K562 (cell line): ENCODE measurements around the gene MKNK1. TPM values are rescaled to one million over a fixed set of nuclear protein-coding genes. Genes with fewer than 3 reads are reported as not detected.
A peak's percentile ranks its signal among the peaks of the same experiment; 100 is the strongest.

ENCODE experiments used
- ADNP ChIP-seq: fragments of 200-800 bp; sonication (Bioruptor generic); IDR thresholded peaks from 2 replicates; pipeline ENCODE4 v1.6.1; 2016; ENCODE audit warnings: missing genetic modification characterization, missing compliant biosample characterization
- HIVEP1 ChIP-seq: fragments of 250-450 bp; sonication (Bioruptor Pico); IDR thresholded peaks from 2 replicates; pipeline ENCODE4 v1.4.0; 2020; ENCODE audit warnings: mild to moderate bottlenecking
- ID3 ChIP-seq, 2 experiments: fragments of 250-450 bp in 1 of 2; fragments of 450-650 bp in 1 of 2; sonication (Bioruptor Pico) in 1 of 2; IDR thresholded peaks; 2 replicates each; pipeline versions ENCODE4 v1.6.1 to v1.8.0; 2016 to 2021; ENCODE audit warnings: mild to moderate bottlenecking in 2 of 2, moderate library complexity in 2 of 2, missing compliant biosample characterization in 1 of 2, missing genetic modification characterization in 1 of 2
- POLR2A ChIP-seq: fragments of 450-650 bp; conservative IDR thresholded peaks from 2 replicates; pipeline ENCODE4 v1.6.1; 2016
- RAD51 ChIP-seq: fragments of 450-650 bp; IDR thresholded peaks from 2 replicates; pipeline ENCODE4 v1.7.1; 2016; ENCODE audit warnings: low read depth, mild to moderate bottlenecking, borderline replicate concordance
- SLC30A9 ChIP-seq: fragments of 250-450 bp; sonication (Bioruptor Pico); IDR thresholded peaks from 2 replicates; pipeline ENCODE4 v1.8.0; 2022; ENCODE audit warnings: mild to moderate bottlenecking, moderate library complexity
- ZBTB40 ChIP-seq, 2 experiments: fragments of 450-650 bp in 1 of 2; sonication (generic) in 1 of 2; formaldehyde crosslinking in 1 of 2; IDR thresholded peaks; 2 replicates each; pipeline versions ENCODE4 v1.7.1 to v1.9.0; 2016 to 2022; ENCODE audit warnings: inconsistent platforms in 1 of 2, mild to moderate bottlenecking in 1 of 2, missing genetic modification reagents in 1 of 2
- ZNF507 ChIP-seq: conservative IDR thresholded peaks from 2 replicates; pipeline ENCODE4 v1.6.1; 2017; ENCODE audit warnings: missing genetic modification characterization, missing compliant biosample characterization
- polyA plus RNA-seq, 8 experiments: library from polyadenylated mRNA; depleted of rRNA in 4 of 8; stranded (reverse) in 5 of 8; unstranded in 3 of 8; fragments of >200 nt; fragmentation: Nextera tagmentation in 2 of 8; fragmentation: Illumina TruSeq in 1 of 8; extraction: Ambion mirVana in 2 of 8; extraction: Trizol in 1 of 8; gene quantifications; 2 replicates each; pipeline versions ENCODE4 v1.2.1 to v1.2.3, GENCODE V29; 2011 to 2014; ENCODE audit warnings: inconsistent platforms in 1 of 8, missing spikeins in 1 of 8
- total RNA-seq, 7 experiments: library from RNA; depleted of rRNA in 6 of 7; stranded (reverse); fragments of >200 nt in 6 of 7; fragmentation: Illumina TruSeq in 2 of 7; extraction: Trizol in 2 of 7; gene quantifications; 2 replicates each; pipeline versions ENCODE4 v1.2.1 to v1.2.3, GENCODE V29; 2011 to 2021; ENCODE audit warnings: low replicate concordance in 1 of 7

MKNK1 gene
- total and polyA plus RNA-seq, 9 of the 15 experiments (the other 6 are each of a cell fraction or from before 2014, with no cell fraction given) = 27.7 to 51.3 (median 43.7) TPM

GRCh38 chr1:46522969-46523320 is 81.1 kb downstream of the MKNK1 start (continued):
- TF ChIP-seq ZBTB40 (IDR thresholded peaks at IDR 0.05) = 0 out of 2 replicates have a peak, but pooled peaks have one; percentile 18
- TF ChIP-seq ZBTB40 (CRISPR knock-in tag; IDR thresholded peaks at IDR 0.05) = no peak
- TF ChIP-seq HIVEP1 (CRISPR knock-in tag) = no peak
- no peak for TF ChIP-seq SLC30A9 (CRISPR knock-in tag)
- 0 out of 2 replicates have a peak, but pooled peaks have one; percentile 2 for TF ChIP-seq RAD51
- no peak for TF ChIP-seq ZNF507 (tag)
- no peak for TF ChIP-seq ADNP (tag)
- TF ChIP-seq POLR2A = 0 out of 2 replicates have a peak, but pooled peaks have one; percentile 4
- TF ChIP-seq ID3 (CRISPR knock-in tag; IDR thresholded peaks at IDR 0.05) = no peak
- 0 out of 2 replicates have a peak, but pooled peaks have one; percentile 3 for TF ChIP-seq ID3 (tag; IDR thresholded peaks at IDR 0.05)
